ENCODE results near the gene MAP3K14. TPM values are rescaled to one million over a fixed set of nuclear protein-coding genes. Genes with fewer than 3 reads are reported as not detected.

MAP3K14 gene
- polyA plus RNA-seq, 1 of the 3 experiments (the other 2 are of a cell fraction): 11.9 TPM

DNA sequence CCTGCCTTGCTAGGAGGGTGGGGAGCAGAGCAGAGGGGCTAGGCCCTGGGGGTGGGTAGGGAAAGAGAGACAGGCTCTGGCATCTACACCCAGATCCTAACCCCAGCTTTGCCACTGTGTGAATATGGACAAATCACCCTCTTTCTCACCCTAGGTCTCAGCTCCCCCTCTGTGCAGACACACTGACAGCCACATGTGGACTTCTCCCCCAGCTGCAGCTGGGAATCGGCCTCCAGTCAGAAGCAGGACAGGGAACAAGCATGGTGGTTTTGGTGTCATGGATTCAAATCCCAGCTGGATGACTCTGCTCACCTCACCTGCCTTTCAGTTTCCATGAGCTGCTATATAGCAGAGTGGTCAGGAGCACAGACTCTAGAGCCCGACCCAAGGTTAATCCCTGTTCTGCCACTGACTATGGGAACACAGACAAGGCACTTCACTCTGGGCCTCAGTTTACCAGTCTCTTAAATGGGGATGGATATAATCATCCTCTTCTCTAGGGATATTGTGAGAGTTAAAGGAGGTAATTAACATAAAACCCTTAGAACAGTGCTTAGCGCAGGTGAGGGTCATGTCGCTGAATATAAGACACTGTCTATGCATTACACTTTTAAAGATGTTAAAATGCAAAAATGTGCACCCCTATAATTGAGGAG, 26.2 kb upstream of the MAP3K14 start (continued):
- TF ChIP-seq, protein P1, sequence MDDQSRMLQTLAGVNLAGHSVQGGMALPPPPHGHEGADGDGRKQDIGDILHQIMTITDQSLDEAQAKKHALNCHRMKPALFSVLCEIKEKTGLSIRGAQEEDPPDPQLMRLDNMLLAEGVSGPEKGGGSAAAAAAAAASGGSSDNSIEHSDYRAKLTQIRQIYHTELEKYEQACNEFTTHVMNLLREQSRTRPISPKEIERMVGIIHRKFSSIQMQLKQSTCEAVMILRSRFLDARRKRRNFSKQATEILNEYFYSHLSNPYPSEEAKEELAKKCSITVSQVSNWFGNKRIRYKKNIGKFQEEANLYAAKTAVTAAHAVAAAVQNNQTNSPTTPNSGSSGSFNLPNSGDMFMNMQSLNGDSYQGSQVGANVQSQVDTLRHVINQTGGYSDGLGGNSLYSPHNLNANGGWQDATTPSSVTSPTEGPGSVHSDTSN (IDR thresholded peaks at IDR 0.05): no peak
- TF ChIP-seq RAD21 (IDR thresholded peaks at IDR 0.05; ENCODE audit: low read length): no peak

GRCh38 chr17:45342306-45342705, 25.5 kb upstream of the MAP3K14 start:
- H3K27me3 ChIP-seq (ENCODE audit: insufficient read depth): no peaks in the 10 kb centered on the region
- H3K4me2 ChIP-seq: peak overlapping the region; percentile 35
- no peak overlapping the region for H2AFZ ChIP-seq (ENCODE audit: low read depth)
- no peaks in the 10 kb centered on the region for H3K9me2 ChIP-seq
- ChIA-PET POLR2A (no interaction called here), CTCF (interaction anchor here (0.8 to 1.2 kb wide), 2 partner anchors 11 to 65 kb away, joined by 3 to 4 read pairs; no protein-coding TSS in a partner anchor)
- TF ChIP-seq YY1 (IDR thresholded peaks at IDR 0.05; ENCODE audit: low read depth) (no peak), NFIC (IDR thresholded peaks at IDR 0.05; ENCODE audit: borderline replicate concordance) (no peak), GATA2 (CRISPR knock-in tag; IDR thresholded peaks at IDR 0.05) (no peak), SIN3A (IDR thresholded peaks at IDR 0.05; ENCODE audit: borderline replicate concordance, low read depth, low read length) (no peak), EZH2phosphoT487 (IDR thresholded peaks at IDR 0.05; ENCODE audit: borderline replicate concordance, low read depth) (no peak), SMC3 (IDR thresholded peaks at IDR 0.05; ENCODE audit: low read depth, low read length) (no peak), MXI1 (IDR thresholded peaks at IDR 0.05; ENCODE audit: low read depth, low read length) (no peak), TAF1 (IDR thresholded peaks at IDR 0.05; ENCODE audit: borderline replicate concordance, low read depth, low read length) (no peak), NRF1 (IDR thresholded peaks at IDR 0.05; ENCODE audit: low read depth, low read length) (no peak), RFX5 (IDR thresholded peaks at IDR 0.05; ENCODE audit: low read length) (no peak), USF2 (IDR thresholded peaks at IDR 0.05; ENCODE audit: borderline replicate concordance, low read depth, low read length) (no peak)
- TF ChIP-seq, protein P2, sequence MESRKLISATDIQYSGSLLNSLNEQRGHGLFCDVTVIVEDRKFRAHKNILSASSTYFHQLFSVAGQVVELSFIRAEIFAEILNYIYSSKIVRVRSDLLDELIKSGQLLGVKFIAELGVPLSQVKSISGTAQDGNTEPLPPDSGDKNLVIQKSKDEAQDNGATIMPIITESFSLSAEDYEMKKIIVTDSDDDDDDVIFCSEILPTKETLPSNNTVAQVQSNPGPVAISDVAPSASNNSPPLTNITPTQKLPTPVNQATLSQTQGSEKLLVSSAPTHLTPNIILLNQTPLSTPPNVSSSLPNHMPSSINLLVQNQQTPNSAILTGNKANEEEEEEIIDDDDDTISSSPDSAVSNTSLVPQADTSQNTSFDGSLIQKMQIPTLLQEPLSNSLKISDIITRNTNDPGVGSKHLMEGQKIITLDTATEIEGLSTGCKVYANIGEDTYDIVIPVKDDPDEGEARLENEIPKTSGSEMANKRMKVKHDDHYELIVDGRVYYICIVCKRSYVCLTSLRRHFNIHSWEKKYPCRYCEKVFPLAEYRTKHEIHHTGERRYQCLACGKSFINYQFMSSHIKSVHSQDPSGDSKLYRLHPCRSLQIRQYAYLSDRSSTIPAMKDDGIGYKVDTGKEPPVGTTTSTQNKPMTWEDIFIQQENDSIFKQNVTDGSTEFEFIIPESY (IDR thresholded peaks at IDR 0.05; ENCODE audit: borderline replicate concordance, low read depth): no peak
- peaks cover 12 to 18% of the 10 kb centered on the region in 2 experiments; a peak in 3 of 4 replicates for H3K4me1 ChIP-seq (ENCODE audit: control insufficient read depth in 1 of 2, insufficient read depth in 2 of 2, low read depth in 1 of 2, low read length in 1 of 2)
- WGBS (ENCODE audit: low lambda C conversion rate): 88% methylated on average over 11 of the region's 11 CpGs
- no peaks in the 10 kb centered on the region for H4K20me1 ChIP-seq (ENCODE audit: insufficient read depth)
- no peaks in the 10 kb centered on the region for H3K79me2 ChIP-seq (ENCODE audit: insufficient read depth)
- H3K27ac ChIP-seq (ENCODE audit: low read depth in 2 of 2, low read length in 1 of 2): peak overlapping the region; percentile 70 to 76
- no peaks in the 10 kb centered on the region for H3K36me3 ChIP-seq (replicated peaks in 1 of 2; ENCODE audit: control insufficient read depth in 1 of 2, insufficient read depth in 2 of 2, low read length in 1 of 2)
- H3F3A ChIP-seq (replicated peaks; ENCODE audit: insufficient read depth): peaks cover 13% of the 10 kb centered on the region
- H3K9me3 ChIP-seq: no peaks in the 10 kb centered on the region
- peak overlapping the region; percentile 25; the same call in 1 of the 2 replicates for H3K9ac ChIP-seq
- no peak for DNase-seq
- peak overlapping the region in 1 of 2 experiments; percentile 10; a peak in 1 of 4 replicates for H3K4me3 ChIP-seq (ENCODE audit: low read depth in 2 of 2, low read length in 1 of 2)

Data from SK-N-SH (cell line).